DND-41 (cell line): ENCODE measurements around the gene CALB2.

Experiments used
- ATAC-seq: fragments of 200-7000 bp; cut with Tn5 transposase; 3 replicates; pipeline ENCODE4 v1.9.1; 2021; ENCODE audit warnings: low read depth; ENCODE audit not compliant: insufficient read depth
- DNase-seq: peaks from one replicate; pipeline ENCODE4 v3.0.0-alpha.2; 2020
- H2AFZ ChIP-seq: 2 replicates; pipeline ENCODE4 v1.6.0; 2012; ENCODE audit warnings: low read depth, low read length
- H3K27ac ChIP-seq: 2 replicates; pipeline ENCODE4 v1.5.1; 2012; ENCODE audit warnings: low read length, inconsistent platforms
- H3K27me3 ChIP-seq: fragments of 200-600 bp; sonication (generic); 2 replicates; pipeline ENCODE4 v1.6.0; 2012; ENCODE audit warnings: low read length, mild to moderate bottlenecking, inconsistent platforms; ENCODE audit not compliant: insufficient read depth, poor library complexity
- H3K36me3 ChIP-seq: 2 replicates; pipeline ENCODE4 v1.5.1; 2012; ENCODE audit warnings: low read length, inconsistent platforms; ENCODE audit not compliant: insufficient read depth
- H3K4me1 ChIP-seq: 2 replicates; pipeline ENCODE4 v1.5.1; 2012; ENCODE audit warnings: mild to moderate bottlenecking, low read length; ENCODE audit not compliant: insufficient read depth
- H3K4me2 ChIP-seq: 2 replicates; pipeline ENCODE4 v1.6.0; 2012; ENCODE audit warnings: mild to moderate bottlenecking, moderate library complexity, low read length, inconsistent platforms; ENCODE audit not compliant: insufficient read depth
- H3K4me3 ChIP-seq, 2 experiments: fragments of 200-600 bp in 1 of 2; shearing (Covaris generic) in 1 of 2; 2 replicates each; pipeline ENCODE4 v1.5.1; 2012 to 2016; ENCODE audit warnings: inconsistent platforms in 2 of 2, low read length in 2 of 2, mild to moderate bottlenecking in 2 of 2, low read depth in 1 of 2, moderate library complexity in 1 of 2
- H3K79me2 ChIP-seq: 2 replicates; pipeline ENCODE4 v1.6.0; 2012; ENCODE audit warnings: low read length, inconsistent platforms; ENCODE audit not compliant: insufficient read depth
- H3K9ac ChIP-seq: 2 replicates; pipeline ENCODE4 v1.6.0; 2012; ENCODE audit warnings: low read depth, mild to moderate bottlenecking, inconsistent platforms, low read length, moderate library complexity
- H3K9me3 ChIP-seq: 2 replicates; pipeline ENCODE4 v1.5.1; 2012; ENCODE audit warnings: low read length, moderate library complexity, mild to moderate bottlenecking, inconsistent platforms; ENCODE audit not compliant: insufficient read depth, severe bottlenecking
- H4K20me1 ChIP-seq: 2 replicates; pipeline ENCODE4 v1.6.0; 2012; ENCODE audit warnings: low read length; ENCODE audit not compliant: insufficient read depth
- EZH2 ChIP-seq: IDR thresholded peaks from 3 replicates; pipeline ENCODE4 v1.6.1; 2012; ENCODE audit warnings: borderline replicate concordance, low read depth, mild to moderate bottlenecking, moderate library complexity, low read length, inconsistent platforms; ENCODE audit not compliant: severe bottlenecking
- TF ChIP-seq, protein P1 (sequence below): IDR thresholded peaks from 2 replicates; pipeline ENCODE4 v1.5.1; 2012; ENCODE audit warnings: borderline replicate concordance, low read length, moderate library complexity, mild to moderate bottlenecking; ENCODE audit not compliant: poor library complexity, severe bottlenecking; ENCODE audit errors: extremely low read depth

CALB2 gene

DNA sequence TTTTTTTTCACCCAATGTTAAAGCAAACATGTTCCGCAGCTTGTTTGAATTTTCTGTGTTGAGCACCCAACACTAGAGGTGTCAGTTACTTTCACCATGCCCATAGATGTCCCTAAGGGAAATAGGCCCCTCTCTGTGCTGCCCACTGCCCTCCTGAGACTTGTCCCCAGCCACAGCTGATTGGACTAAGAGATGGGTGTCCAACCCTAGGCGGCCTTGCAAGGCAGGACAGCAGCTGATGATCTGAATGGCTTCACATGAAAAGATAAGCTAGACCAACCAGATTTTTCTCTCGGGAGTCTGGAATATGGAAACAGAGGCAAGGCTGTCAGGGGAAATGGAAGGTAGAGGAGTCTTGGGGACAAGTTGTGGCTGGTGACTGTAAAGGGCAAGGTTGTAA is 6.1 kb upstream of the CALB2 start:
- H3K4me3 ChIP-seq: no peak overlapping the region
- peaks cover 5% of the 10 kb centered on the region for H3K27me3 ChIP-seq
- no peaks in the 10 kb centered on the region for H3K36me3 ChIP-seq
- H3K9ac ChIP-seq: no peak overlapping the region
- H3K9me3 ChIP-seq: no peaks in the 10 kb centered on the region
- no peak overlapping the region for H2AFZ ChIP-seq
- DNase-seq: no peak
- no peaks in the 10 kb centered on the region for H4K20me1 ChIP-seq
- no peak overlapping the region for H3K27ac ChIP-seq
- no peak for ATAC-seq
- no peak overlapping the region for H3K4me2 ChIP-seq
- no peaks in the 10 kb centered on the region for H3K79me2 ChIP-seq
- H3K4me1 ChIP-seq: no peaks in the 10 kb centered on the region
- no peak for TF ChIP-seq EZH2
- TF ChIP-seq, protein P1, sequence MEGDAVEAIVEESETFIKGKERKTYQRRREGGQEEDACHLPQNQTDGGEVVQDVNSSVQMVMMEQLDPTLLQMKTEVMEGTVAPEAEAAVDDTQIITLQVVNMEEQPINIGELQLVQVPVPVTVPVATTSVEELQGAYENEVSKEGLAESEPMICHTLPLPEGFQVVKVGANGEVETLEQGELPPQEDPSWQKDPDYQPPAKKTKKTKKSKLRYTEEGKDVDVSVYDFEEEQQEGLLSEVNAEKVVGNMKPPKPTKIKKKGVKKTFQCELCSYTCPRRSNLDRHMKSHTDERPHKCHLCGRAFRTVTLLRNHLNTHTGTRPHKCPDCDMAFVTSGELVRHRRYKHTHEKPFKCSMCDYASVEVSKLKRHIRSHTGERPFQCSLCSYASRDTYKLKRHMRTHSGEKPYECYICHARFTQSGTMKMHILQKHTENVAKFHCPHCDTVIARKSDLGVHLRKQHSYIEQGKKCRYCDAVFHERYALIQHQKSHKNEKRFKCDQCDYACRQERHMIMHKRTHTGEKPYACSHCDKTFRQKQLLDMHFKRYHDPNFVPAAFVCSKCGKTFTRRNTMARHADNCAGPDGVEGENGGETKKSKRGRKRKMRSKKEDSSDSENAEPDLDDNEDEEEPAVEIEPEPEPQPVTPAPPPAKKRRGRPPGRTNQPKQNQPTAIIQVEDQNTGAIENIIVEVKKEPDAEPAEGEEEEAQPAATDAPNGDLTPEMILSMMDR: no peak

DNA sequence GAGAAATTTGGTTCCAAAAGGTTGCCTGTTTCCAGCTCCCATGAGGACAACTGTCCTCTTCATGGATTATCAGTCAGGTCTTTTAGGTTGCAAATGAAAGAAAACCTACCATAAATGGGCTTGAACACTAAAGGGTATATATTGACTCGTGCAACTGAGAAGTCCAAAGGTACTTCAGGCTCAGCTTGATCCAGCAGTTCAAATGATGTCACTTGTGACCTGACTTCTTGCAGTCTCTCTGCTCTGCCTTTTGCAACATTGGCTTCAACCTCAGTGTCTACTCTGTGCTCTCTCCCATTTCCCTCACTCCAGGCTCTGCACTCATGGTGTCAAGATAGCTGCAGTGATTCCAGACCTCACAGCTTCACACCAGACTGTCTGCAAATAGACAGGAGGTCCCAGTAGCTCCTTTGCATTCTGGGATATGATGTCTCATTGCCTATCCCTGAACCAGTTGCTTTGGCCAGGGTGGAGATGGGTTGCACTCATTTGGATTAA is 5.5 kb upstream of the CALB2 start:
- Histone ChIP-seq H3K79me2 (no peaks in the 10 kb centered on the region), H3K4me3 (no peak overlapping the region), H3K27ac (no peak overlapping the region), H3K4me2 (no peak overlapping the region), H3K36me3 (no peaks in the 10 kb centered on the region), H2AFZ (no peak overlapping the region), H3K4me1 (no peaks in the 10 kb centered on the region), H3K27me3 (peaks cover 5% of the 10 kb centered on the region), H3K9ac (no peak overlapping the region), H3K9me3 (no peaks in the 10 kb centered on the region), H4K20me1 (no peaks in the 10 kb centered on the region)
- ATAC-seq (no peak), DNase-seq (no peak)
- no peak for TF ChIP-seq EZH2
- TF ChIP-seq, protein P1: no peak

DNA sequence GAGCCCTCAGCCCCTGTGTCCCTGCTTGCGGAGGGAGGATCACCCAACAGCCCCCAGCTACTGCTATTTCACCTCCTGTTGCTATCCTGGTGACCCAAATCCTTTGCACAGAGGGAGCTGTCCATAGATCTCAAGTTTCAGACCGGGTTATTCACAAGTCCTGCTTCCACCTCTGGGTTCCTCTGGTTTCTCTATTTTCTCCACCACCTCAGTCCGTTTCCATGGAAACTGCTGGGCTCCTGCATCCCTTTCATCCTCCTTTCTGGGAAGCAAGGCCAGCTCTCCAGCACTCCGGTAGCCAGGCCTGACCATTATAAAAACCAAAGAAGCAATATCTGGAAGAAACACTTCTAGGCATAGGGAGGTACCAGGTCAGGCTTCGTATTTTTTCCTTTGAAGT is 4.8 kb upstream of the CALB2 start:
- ATAC-seq (no peak), DNase-seq (no peak)
- H3K4me2 ChIP-seq: no peak overlapping the region
- H3K9ac ChIP-seq: no peak overlapping the region
- H3K36me3 ChIP-seq: no peaks in the 10 kb centered on the region
- H3K27ac ChIP-seq: no peak overlapping the region
- no peaks in the 10 kb centered on the region for H4K20me1 ChIP-seq
- H3K9me3 ChIP-seq: no peaks in the 10 kb centered on the region
- H3K79me2 ChIP-seq: no peaks in the 10 kb centered on the region
- H3K27me3 ChIP-seq: peaks cover 5% of the 10 kb centered on the region
- H2AFZ ChIP-seq: no peak overlapping the region
- no peak for TF ChIP-seq EZH2
- TF ChIP-seq, protein P1: no peak
- H3K4me3 ChIP-seq: no peak overlapping the region
- H3K4me1 ChIP-seq: no peaks in the 10 kb centered on the region

DNA sequence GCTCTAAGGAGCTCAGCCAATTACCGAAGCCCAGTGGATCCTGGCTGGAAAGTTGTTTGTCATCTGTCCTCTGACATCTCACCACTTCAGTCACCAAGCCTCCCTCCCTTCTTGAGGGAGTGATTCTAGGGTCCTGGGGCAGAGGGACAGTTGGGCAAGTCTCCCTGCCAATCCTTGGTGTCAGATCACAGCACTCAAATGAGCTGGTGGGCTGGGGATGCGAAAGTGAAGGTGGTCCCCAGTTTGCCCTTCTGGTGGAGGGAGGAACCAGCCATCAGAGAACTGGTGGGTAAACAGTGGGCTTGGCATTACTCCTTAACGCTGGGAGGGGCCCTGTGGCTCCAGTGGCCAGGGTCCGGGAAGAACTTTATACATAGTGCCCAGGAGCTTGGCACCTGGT is 4.4 kb upstream of the CALB2 start:
- H3K9ac ChIP-seq: no peak overlapping the region
- no peak for DNase-seq
- no peaks in the 10 kb centered on the region for H3K9me3 ChIP-seq
- H3K79me2 ChIP-seq: no peaks in the 10 kb centered on the region
- no peak overlapping the region for H3K4me2 ChIP-seq
- peaks cover 5% of the 10 kb centered on the region for H3K27me3 ChIP-seq
- ATAC-seq: no peak
- no peak overlapping the region for H3K27ac ChIP-seq
- H2AFZ ChIP-seq: no peak overlapping the region
- H3K36me3 ChIP-seq: no peaks in the 10 kb centered on the region
- H4K20me1 ChIP-seq: no peaks in the 10 kb centered on the region
- H3K4me1 ChIP-seq: no peaks in the 10 kb centered on the region
- no peak overlapping the region for H3K4me3 ChIP-seq
- TF ChIP-seq EZH2: no peak
- TF ChIP-seq, protein P1: no peak
